Kidney epithelial cell (primary cell): ENCODE data around the gene KCNMB4. TPM values are rescaled to one million over a fixed set of nuclear protein-coding genes. Genes with fewer than 3 reads are reported as not detected.

Experiments
- DNase-seq: peaks from one replicate; pipeline ENCODE4 v3.0.0-alpha.2; 2010; ENCODE audit warnings: low read depth
- H3K27me3 ChIP-seq: 2 replicates; pipeline ENCODE4 v1.6.0; 2011; ENCODE audit warnings: low read length; ENCODE audit not compliant: control insufficient read depth, insufficient read depth
- H3K36me3 ChIP-seq: 2 replicates; pipeline ENCODE4 v1.5.1; 2011; ENCODE audit warnings: low read length; ENCODE audit not compliant: control insufficient read depth, insufficient read depth
- H3K4me3 ChIP-seq: 2 replicates; pipeline ENCODE4 v1.5.1; 2011; ENCODE audit warnings: low read depth, mild to moderate bottlenecking, control low read depth, low read length
- total RNA-seq: library from RNA; depleted of rRNA; stranded (reverse); fragments of >200 nt; gene quantifications from 2 replicates; pipeline ENCODE4 v1.2.3, GENCODE V29; 2015
- TF ChIP-seq, protein P1 (sequence below): IDR thresholded peaks from 2 replicates; pipeline ENCODE4 v1.5.1; 2011; ENCODE audit warnings: mild to moderate bottlenecking, moderate library complexity, low read length, control low read depth, inconsistent platforms; ENCODE audit not compliant: insufficient read depth, poor library complexity, severe bottlenecking

KCNMB4 gene
- total RNA-seq, 1 donor from 2014 or later, result 1.6 TPM

GRCh38 chr12:70364695-70365397, 1.2 kb upstream of the KCNMB4 start:
- Histone ChIP-seq H3K36me3 (no peaks in the 10 kb centered on the region), H3K4me3 (no peak overlapping the region), H3K27me3 (peaks cover 16% of the 10 kb centered on the region)
- no peak for DNase-seq
- TF ChIP-seq, protein P1, sequence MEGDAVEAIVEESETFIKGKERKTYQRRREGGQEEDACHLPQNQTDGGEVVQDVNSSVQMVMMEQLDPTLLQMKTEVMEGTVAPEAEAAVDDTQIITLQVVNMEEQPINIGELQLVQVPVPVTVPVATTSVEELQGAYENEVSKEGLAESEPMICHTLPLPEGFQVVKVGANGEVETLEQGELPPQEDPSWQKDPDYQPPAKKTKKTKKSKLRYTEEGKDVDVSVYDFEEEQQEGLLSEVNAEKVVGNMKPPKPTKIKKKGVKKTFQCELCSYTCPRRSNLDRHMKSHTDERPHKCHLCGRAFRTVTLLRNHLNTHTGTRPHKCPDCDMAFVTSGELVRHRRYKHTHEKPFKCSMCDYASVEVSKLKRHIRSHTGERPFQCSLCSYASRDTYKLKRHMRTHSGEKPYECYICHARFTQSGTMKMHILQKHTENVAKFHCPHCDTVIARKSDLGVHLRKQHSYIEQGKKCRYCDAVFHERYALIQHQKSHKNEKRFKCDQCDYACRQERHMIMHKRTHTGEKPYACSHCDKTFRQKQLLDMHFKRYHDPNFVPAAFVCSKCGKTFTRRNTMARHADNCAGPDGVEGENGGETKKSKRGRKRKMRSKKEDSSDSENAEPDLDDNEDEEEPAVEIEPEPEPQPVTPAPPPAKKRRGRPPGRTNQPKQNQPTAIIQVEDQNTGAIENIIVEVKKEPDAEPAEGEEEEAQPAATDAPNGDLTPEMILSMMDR, result no peak

DNA sequence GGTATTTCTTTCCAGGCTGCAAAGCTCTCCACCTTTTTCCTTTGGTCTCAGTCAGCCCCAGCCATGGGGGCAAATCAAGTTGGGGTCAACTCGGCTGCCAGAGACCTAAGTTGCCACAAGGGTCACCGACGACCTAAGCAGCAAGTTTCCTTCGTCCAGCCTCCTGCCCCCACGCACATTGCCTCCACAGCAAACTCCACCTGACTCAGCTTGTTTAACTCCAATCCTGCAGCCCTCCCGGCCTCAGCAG, 767 bp upstream of the KCNMB4 start:
- Histone ChIP-seq H3K27me3 (peaks cover 16% of the 10 kb centered on the region), H3K4me3 (peak overlapping the region; percentile 59), H3K36me3 (no peaks in the 10 kb centered on the region)
- TF ChIP-seq, protein P1, result no peak
- no peak for DNase-seq

DNA sequence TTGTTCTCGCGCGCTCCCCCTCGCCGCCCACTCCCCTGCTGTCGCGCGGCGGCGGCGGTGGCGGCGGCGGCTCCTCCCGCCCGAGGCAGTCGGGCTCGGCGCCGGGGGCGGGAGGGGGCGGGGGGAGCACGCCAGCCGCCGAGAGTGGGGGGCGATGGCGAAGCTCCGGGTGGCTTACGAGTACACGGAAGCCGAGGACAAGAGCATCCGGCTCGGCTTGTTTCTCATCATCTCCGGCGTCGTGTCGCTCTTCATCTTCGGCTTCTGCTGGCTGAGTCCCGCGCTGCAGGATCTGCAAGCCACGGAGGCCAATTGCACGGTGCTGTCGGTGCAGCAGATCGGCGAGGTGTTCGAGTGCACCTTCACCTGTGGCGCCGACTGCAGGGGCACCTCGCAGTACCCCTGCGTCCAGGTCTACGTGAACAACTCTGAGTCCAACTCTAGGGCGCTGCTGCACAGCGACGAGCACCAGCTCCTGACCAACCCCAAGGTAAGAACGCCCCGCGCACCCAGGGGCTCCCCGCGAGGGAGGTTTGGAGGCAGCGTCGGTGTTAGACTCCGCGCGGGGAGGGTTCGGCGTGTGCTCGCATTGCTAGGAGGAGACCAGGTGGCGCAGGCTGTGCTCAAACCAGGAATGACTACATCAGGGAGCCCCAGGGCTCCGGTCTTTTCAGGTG, 629 bp downstream of the KCNMB4 start:
- no peak for DNase-seq
- H3K27me3 ChIP-seq, result peaks cover 16% of the 10 kb centered on the region
- TF ChIP-seq, protein P1, result no peak
- H3K4me3 ChIP-seq, result peak overlapping the region; percentile 59
- no peaks in the 10 kb centered on the region for H3K36me3 ChIP-seq

DNA sequence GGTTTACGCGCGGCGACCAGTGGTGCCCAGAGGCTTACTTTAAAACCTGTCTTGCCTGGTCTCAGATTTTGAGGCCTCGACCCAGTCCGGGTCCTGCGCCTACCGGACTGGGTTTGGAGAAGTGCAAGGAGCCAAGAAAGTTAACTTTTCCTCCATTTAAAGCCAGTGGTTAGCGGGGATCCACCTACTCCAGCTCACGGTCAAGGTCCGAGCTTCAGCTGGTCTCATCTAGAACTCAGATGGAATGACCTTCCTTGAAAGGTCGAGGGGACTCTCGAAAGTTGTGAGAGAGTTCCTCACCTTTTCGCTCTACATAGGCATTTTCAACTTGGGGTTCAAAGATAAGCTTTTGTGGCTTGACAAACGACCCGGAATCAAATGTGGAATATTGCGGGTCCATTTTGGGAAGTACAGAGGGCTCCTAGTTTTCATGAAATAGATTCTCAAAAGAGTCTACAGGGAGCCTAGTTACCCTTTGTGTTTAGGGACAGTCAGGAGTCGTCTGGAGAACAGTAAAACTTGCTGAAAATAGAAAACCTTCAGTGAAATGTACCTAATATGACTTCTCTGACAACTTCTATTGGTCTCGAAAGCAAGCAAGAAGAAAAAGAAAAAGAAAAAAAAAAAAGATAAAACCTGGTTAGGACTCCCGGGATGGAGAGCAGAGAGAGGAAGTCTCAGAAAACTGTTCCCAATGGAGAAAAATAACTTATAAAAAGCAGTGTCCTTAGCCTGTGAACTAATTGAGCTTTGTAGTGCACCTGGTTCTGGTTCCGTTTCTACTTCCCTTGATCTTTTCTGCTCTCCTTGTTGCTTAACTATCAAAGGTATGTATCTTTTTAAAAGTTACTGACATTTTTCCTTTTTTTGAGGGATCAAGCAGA, 1.4 kb downstream of the KCNMB4 start:
- DNase-seq, result no peak
- TF ChIP-seq, protein P1, result no peak
- peak overlapping the region; percentile 59 for H3K4me3 ChIP-seq
- no peaks in the 10 kb centered on the region for H3K36me3 ChIP-seq
- H3K27me3 ChIP-seq, result peaks cover 16% of the 10 kb centered on the region

GRCh38 chr12:70372881-70373280, 6.8 kb downstream of the KCNMB4 start:
- Histone ChIP-seq H3K27me3 (no peaks in the 10 kb centered on the region), H3K4me3 (no peak overlapping the region), H3K36me3 (no peaks in the 10 kb centered on the region)
- no peak for DNase-seq
- TF ChIP-seq, protein P1, result no peak
